ENCODE data around the gene DMC1. TPM values are rescaled to one million over a fixed set of nuclear protein-coding genes. Genes with fewer than 3 reads are reported as not detected.

Gene DMC1
- total and polyA plus RNA-seq, 2 of the 4 experiments (the other 2 are of a cell fraction), result 0.18 to 0.38 TPM

- Histone ChIP-seq H2BK120ac (ENCODE audit: low read depth, low read length) (no peak overlapping the region), H2AFZ (replicated peaks; ENCODE audit: low read length, poor library complexity) (no peak overlapping the region), H3K27ac (ENCODE audit: insufficient read depth, low read length) (no peak overlapping the region), H3K9me1 (ENCODE audit: insufficient read depth, low read length) (peaks cover 5% of the 10 kb centered on the region), H3K4ac (ENCODE audit: low read depth, low read length) (no peak overlapping the region), H3K79me1 (ENCODE audit: low read depth in 1 of 2, low read length in 2 of 2) (no peaks in the 10 kb centered on the region), H2AK5ac (ENCODE audit: low read depth, low read length) (no peak overlapping the region; the same call in 1 of the 2 replicates), H4K91ac (ENCODE audit: insufficient read depth, low read depth, low read length) (no peak overlapping the region), H4K20me1 (ENCODE audit: insufficient read depth, low read length) (no peaks in the 10 kb centered on the region), H2BK20ac (ENCODE audit: low read depth, low read length) (no peak overlapping the region), H2BK15ac (ENCODE audit: low read depth, low read length) (no peak overlapping the region), H3K4me2 (ENCODE audit: low read depth, low read length) (no peak overlapping the region), H4K5ac (ENCODE audit: low read depth, low read length) (no peak overlapping the region), H3K23ac (ENCODE audit: low read depth, low read length) (no peak overlapping the region), H3K9me3 (ENCODE audit: control insufficient read depth, insufficient read depth, low read length) (no peaks in the 10 kb centered on the region), H3K9ac (ENCODE audit: low read depth, low read length) (no peak overlapping the region), H3K36me3 (ENCODE audit: control insufficient read depth, insufficient read depth, low read length) (no peaks in the 10 kb centered on the region), H3K4me1 (ENCODE audit: control insufficient read depth, insufficient read depth, low read length) (peaks cover 4% of the 10 kb centered on the region), H3K27me3 (ENCODE audit: control insufficient read depth, insufficient read depth, low read length) (no peaks in the 10 kb centered on the region), H4K8ac (ENCODE audit: low read depth in 2 of 2, low read length in 2 of 2) (no peak overlapping the region), H2BK5ac (ENCODE audit: low read depth, low read length, poor library complexity, severe bottlenecking) (no peak overlapping the region), H3K4me3 (ENCODE audit: insufficient read depth, low read depth, low read length) (no peak overlapping the region), H3K18ac (ENCODE audit: low read depth, low read length) (no peak overlapping the region), H3K14ac (replicated peaks; ENCODE audit: low read depth, low read length) (no peak overlapping the region), H3K56ac (ENCODE audit: extremely low read depth, insufficient read depth, low read length) (no peak overlapping the region), H2AK9ac (replicated peaks; ENCODE audit: low read depth, low read length, poor library complexity) (no peak overlapping the region)
- ATAC-seq (ENCODE audit: low read depth) (no peak), DNase-seq (no peak)
- dilution Hi-C loops (cut with HindIII; ENCODE audit: low sequenced_read_pairs, unreplicated experiment) (no loop called here), intact Hi-C loops (cut with micrococcal nuclease) (no loop called here), in situ Hi-C loops (cut with MboI; ENCODE audit: low sequenced_read_pairs) (no loop called here)
- no peak for TF ChIP-seq RFX5 (IDR thresholded peaks at IDR 0.05; ENCODE audit: low read depth, low read length)
- TF ChIP-seq NFE2L2 (IDR thresholded peaks at IDR 0.05; ENCODE audit: low read depth, low read length), result no peak
- no peak for TF ChIP-seq BHLHE40 (IDR thresholded peaks at IDR 0.05; ENCODE audit: low read depth, low read length)
- TF ChIP-seq USF2 (IDR thresholded peaks at IDR 0.05; ENCODE audit: low read depth, low read length), result no peak
- no peak for TF ChIP-seq MAFK (IDR thresholded peaks at IDR 0.05; ENCODE audit: low read depth, low read length)
- TF ChIP-seq ELK1 (IDR thresholded peaks at IDR 0.05; ENCODE audit: borderline replicate concordance, low read depth, low read length), result no peak
- no peak for TF ChIP-seq CHD1 (IDR thresholded peaks at IDR 0.05; ENCODE audit: low read depth, low read length)
- no peak for TF ChIP-seq FOS (IDR thresholded peaks at IDR 0.05; ENCODE audit: low read depth, low read length)
- no peak for TF ChIP-seq POLR2A (IDR thresholded peaks at IDR 0.05; ENCODE audit: low read depth, low read length)
- TF ChIP-seq RCOR1 (IDR thresholded peaks at IDR 0.05; ENCODE audit: insufficient replicate concordance, low read length), result no peak
- TF ChIP-seq MXI1 (IDR thresholded peaks at IDR 0.05; ENCODE audit: borderline replicate concordance, low read depth, low read length), result no peak
- no peak for TF ChIP-seq SMC3 (IDR thresholded peaks at IDR 0.05; ENCODE audit: low read depth, low read length)
- TF ChIP-seq MAZ (IDR thresholded peaks at IDR 0.05; ENCODE audit: borderline replicate concordance, low read depth, low read length), result no peak
- TF ChIP-seq RAD21 (IDR thresholded peaks at IDR 0.05; ENCODE audit: low read length), result no peak
- no peak for TF ChIP-seq CEBPB (IDR thresholded peaks at IDR 0.05; ENCODE audit: low read depth, low read length)
- TF ChIP-seq CTCF (conservative IDR thresholded peaks at IDR 0.05; ENCODE audit: low read depth, low read length), result no peak
- ChIA-PET POLR2A (ENCODE audit: unreplicated experiment) (no interaction called here), CTCF (no interaction called here)
- 90% methylated on average over 4 of the region's 13 CpGs; no CpG with 5 or more reads in 1 of the 2 experiments for WGBS, 2 experiments (ENCODE audit: extremely low coverage in 2 of 2, insufficient read length in 1 of 2)
- no TSS peak for BruUV-seq (replicated peaks)
These were observed 39.2 kb upstream of the DMC1 start for GRCh38 chr22:38608992-38609750.
